CD4-positive, alpha-beta T cell treated with Interleukin-21 for 1 hour (primary cell): ENCODE measurements around the gene AP3B2.
"Not testable (repeated sequence)": the region's sequence is repeated elsewhere in the genome, so short reads cannot be mapped to it uniquely, and the experiment has no call there.

ENCODE experiments used
- DNase-seq: peaks from one replicate; pipeline ENCODE4 v3.0.0-alpha.2; 2020

Gene AP3B2, protein sequence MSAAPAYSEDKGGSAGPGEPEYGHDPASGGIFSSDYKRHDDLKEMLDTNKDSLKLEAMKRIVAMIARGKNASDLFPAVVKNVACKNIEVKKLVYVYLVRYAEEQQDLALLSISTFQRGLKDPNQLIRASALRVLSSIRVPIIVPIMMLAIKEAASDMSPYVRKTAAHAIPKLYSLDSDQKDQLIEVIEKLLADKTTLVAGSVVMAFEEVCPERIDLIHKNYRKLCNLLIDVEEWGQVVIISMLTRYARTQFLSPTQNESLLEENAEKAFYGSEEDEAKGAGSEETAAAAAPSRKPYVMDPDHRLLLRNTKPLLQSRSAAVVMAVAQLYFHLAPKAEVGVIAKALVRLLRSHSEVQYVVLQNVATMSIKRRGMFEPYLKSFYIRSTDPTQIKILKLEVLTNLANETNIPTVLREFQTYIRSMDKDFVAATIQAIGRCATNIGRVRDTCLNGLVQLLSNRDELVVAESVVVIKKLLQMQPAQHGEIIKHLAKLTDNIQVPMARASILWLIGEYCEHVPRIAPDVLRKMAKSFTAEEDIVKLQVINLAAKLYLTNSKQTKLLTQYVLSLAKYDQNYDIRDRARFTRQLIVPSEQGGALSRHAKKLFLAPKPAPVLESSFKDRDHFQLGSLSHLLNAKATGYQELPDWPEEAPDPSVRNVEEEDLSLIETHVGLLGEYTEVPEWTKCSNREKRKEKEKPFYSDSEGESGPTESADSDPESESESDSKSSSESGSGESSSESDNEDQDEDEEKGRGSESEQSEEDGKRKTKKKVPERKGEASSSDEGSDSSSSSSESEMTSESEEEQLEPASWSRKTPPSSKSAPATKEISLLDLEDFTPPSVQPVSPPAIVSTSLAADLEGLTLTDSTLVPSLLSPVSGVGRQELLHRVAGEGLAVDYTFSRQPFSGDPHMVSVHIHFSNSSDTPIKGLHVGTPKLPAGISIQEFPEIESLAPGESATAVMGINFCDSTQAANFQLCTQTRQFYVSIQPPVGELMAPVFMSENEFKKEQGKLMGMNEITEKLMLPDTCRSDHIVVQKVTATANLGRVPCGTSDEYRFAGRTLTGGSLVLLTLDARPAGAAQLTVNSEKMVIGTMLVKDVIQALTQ

DNA sequence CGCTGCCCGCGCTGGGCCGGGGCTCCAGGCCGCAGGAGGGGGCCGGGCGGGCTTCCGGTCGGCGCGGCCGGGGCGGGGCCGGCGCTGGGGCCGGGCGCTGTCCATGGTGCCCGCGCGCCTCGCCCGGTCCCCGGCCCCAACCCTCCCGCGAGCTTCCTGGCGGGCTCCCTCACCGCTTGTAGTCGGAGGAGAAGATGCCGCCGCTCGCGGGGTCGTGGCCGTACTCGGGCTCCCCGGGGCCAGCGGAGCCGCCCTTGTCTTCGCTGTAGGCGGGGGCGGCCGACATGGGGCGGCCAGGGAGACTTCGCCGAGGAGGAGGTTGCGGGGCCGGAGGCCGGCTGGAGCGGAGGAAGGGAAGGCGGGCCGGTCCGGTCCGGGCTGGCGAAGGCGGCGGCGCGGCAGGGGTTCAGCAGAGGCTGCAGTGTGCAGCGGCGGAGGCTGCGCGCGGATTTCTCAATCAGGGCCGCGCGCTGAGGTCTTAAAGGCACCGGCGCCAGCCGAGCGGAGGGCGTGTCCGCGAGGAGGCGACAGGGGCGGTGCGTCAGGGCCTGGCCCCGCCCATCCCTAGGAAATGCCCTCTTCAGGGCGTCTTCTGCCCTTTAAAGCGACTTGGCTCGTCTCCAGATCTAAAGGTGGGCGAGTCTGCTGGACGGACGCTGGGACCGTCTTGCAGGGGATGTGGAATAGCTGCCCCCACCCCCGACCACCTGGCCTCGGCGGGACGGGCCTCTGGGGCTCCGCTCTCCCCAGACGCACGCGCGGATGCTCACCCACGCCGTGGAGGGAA, at the start of gene AP3B2:
Gene AP3B2, minus strand, starts transcription at position 455 of the 787 bp plus-strand sequence. Its CDS starts 169 bp downstream, at position 286.
- peak; percentile 70 for DNase-seq

DNA sequence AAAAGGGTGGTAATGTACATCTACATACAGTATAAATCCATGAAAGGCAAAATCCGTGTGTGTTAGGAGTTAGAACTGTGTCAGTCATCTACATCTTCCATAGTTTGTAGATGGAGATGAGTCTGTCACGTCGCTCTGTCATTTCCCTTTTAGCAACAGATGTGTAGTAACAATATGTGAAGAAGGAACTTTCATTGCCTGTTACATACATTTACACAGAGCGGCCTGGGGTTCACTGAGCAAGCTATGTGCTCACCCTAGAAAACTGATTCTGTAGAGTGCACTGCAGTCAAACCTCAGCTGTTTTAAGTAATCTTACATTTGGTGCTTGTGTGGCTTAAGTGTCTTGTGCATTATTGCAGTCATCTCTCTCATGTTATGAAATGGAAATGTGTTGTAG, 41.6 kb upstream of the AP3B2 start:
- DNase-seq: peak; percentile 4

DNA sequence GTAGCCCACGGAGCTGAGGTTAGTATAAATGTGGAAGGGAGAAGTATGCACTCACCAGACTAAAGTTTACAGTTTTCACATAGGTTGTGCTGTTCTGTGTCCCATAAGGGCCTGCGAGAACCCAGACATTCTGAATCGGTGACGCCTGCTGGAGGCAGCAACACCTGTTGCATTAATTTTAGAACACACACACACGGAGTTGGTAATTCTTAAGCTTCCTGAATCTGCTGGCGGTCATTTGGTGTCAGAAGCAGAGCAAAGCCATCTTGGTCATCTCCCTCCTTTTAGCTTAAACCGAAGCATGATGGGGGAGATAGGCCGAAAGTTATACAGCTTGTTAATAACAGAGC, 41.1 kb upstream of the AP3B2 start:
- DNase-seq: peak; percentile 16

DNA sequence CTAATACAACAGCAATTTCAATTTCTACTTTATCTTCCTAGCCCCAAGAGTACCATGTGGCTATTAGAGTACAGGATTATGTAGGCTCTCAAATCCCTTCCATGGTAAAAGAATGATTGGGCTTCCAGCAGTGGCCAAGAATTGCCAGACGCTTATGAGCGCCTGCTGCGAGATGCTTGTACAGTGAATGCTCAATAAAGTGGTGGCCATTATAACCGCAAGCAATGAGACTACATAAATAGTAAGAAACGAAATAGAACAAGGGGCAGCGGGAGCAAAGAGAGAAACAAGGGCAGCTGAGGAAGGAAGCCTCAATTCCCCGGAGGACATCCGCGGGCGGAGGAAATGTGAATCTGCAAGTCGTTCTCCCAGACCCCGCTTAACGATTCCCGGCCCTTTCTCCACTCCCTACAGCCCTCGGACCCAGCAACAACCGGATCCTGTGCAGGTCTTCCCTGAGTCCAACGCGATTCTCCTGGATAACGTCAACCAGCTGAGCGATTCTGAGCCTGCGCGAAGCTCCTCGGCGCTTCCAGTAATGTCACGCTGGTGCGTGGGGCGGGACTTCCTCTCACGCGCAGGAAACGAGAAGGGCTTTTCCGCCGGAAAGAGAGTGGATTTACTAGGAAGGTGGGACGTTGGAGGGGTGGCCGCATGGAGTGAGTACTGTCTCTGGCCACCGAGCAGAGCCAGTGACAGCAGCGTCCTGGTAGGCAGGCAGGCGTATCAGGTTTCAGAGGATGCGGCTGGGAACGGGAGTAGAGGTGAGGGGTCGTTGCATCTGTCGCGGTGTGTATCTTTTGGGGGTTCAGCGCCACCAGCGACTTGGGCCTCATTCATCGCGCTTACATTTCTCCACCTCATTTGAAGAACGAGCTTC, 40.5 kb upstream of the AP3B2 start:
- DNase-seq: peak; percentile 85

DNA sequence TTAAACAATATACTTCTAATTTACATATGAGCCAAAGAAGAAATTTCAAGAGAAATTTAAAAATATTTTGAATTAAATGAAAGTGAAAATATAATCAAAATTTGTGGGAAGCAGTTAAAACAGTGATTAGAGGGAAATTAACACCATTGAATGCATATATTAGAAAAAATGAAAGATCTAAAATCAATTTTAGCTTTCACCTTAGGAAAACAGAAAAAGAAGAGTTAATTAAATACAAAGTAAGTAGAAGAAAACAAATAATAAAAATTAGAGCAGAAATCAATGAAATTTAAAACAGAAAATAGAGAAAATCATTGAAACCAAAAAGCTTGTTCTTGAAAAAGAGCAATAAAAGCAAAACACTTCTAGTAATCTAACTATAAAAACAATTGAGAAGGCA, 38.6 kb upstream of the AP3B2 start:
- no peak for DNase-seq

DNA sequence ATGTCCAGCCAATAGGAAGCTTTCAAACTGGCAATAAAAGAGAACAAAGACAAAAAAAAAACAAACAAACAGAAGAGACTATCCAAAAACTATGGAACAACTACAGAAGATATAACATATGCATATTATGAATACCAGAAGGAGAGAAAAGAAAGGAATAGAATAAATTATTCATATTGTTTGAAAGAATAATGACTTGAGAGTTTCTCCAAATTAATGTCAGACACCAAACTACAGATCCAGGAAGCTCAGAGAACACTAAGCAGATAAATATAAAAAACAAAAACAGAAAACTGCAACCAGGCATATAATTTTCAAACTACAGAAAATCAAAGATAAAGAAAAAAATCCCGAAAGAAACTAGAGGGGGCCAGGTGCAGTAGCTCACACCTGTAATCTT, 34.1 kb upstream of the AP3B2 start:
- no peak for DNase-seq

DNA sequence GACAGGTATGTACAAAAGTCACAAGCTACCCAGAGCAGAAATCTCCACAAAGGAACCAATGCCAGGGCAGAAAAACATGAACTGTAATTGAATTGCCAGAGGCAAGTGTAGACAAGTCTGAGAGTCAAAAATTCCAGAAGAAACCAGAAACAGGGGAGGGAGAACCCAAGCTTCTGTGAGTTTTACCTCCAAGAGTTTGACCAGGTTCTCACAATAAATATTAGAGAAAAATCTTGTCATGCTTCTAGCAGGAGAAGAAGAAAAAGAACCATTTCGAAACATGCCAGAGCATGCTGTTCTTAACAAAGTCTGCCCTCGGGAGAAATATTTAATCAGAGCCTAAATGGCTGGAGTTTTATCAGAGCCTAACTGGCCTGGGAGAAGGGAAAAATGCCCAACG, 32.5 kb upstream of the AP3B2 start:
- DNase-seq: no peak

DNA sequence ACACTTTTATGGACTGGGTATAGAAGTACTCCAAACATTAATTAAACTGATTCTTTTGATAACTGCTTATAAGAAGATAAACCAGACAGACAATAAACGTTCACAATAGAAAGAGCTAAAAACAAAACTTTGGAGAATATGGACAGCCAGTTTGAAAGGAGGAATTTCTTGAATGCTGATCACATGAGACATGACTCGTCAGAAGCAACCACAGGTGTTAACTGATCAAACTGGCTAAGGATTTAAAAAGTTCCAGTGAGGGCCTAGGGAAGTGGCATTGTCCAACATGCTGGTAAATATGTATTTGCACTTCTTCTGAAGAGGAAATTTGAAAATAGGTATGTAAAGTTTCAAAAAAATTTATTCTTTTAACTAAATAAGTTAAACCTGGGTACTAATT, 29.4 kb upstream of the AP3B2 start:
- no peak for DNase-seq

DNA sequence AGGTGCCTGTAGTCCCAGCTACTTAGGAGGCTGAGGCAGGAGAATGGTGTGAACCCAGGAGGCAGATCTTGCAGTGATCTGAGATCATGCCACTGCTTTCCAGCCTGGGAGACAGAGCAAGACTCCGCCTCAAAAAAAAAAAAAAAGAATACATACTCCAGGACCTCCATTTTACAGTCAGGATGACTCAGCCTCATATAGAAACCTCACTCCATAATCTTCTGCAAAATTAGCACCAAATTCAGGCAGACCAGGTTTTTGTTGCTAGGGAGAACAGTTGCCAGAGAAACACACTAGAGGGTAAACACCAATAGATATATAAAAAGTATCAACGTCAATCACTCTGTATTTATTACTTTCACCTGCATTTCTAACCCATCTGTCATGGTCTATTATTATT, 28.3 kb upstream of the AP3B2 start:
- no peak for DNase-seq

DNA sequence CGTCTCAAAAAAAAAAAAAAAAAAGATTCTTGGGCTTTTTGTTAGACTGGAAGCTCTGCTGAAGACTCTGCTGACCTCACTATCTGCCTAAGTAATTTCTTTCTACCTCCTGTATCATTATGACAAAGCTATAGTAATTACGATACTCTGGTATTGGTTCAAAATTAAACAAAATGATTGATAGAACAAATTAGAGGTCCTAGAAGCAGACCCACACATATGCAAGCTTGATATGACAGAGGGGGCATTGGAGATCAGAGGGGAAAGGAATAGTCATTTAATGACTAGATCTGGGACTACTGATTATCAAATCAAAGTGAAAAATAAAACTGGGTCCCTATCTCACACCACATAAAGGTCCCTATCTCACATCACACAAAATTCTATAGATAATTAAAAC, 21.9 kb upstream of the AP3B2 start:
- DNase-seq: no peak

DNA sequence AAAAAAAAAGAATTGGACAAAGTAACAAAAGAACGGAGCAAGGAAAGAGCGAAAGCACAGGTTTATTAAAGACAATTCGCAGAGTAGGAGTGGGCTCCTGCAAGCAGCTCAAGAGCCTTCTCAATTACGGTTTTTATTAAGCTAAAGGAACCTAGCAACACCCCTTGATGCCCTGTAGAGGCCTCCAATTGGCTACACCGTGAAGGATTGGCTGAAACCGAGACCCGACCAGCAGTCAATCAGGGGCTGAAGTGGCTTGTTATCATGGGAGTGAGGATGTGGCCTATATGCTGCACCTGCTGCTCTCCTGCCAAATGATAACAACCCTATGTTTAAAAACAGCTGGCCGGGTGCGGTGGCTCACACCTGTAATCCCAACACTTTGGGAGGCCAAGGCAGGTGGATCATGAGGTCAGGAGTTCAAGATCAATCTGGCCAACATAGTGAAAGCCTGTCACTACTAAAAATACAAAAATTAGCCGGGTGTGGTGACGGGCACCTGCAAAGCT, 20.4 kb upstream of the AP3B2 start:
- no peak for DNase-seq

DNA sequence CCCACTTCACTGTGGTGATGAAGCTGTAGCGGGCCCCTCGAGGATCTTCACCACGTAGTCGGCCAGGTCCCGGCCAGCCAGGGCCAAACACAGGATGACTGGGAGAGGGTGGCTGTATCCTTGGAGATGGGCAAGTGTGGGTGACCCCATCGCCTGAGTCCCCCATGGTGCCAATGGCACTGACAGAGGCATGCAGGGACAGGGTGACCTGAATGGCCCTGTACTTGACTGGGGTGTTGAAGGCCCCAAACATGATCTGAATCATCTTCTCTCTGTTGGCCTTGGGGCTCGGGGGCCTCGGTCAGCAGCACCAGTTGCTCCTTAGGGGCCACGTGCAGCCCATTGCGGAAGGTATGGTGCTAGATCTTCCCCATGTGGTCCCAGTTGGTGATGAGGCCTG, 17.1 kb upstream of the AP3B2 start:
- DNase-seq: no peak

DNA sequence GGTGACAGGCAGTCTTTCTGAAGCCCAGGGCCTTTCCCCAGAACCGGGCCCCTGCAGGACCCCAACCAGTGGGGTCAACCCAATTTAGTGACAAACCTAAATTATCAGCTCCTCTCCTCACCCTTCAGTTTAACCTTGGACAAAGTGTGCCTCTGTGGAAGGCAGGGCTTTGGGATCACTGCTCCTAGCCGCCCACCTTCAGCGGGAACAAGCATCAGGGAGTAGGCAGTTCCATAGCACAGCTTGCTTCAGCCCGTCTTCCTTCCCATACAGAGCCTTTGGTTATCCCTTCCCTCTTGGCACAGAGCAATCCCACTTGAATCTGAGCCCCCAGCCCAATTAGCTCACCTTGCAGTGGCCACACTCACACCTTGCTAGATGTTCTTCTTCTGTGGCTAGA, 5.3 kb upstream of the AP3B2 start:
- no peak for DNase-seq

DNA sequence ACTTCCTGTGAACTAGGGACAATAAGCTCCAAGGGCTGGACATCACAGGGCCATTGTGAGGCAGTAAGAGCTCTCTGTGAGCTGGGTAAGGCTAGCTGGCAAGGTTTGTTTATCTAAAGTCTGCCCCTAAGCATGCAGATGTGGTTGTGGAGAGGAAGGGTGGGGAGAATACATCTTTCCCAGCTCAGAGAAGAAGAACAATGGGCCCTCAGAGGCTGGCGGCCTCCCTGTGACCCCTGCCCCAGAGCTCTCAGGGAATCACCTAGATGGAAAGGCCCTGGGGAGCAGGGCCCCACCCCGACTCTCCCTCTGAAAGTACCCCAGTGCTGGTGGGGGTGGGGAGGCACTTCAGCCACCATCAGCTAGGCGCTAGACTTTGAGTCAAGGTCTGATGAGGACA, 4.3 kb upstream of the AP3B2 start:
- DNase-seq: no peak

DNA sequence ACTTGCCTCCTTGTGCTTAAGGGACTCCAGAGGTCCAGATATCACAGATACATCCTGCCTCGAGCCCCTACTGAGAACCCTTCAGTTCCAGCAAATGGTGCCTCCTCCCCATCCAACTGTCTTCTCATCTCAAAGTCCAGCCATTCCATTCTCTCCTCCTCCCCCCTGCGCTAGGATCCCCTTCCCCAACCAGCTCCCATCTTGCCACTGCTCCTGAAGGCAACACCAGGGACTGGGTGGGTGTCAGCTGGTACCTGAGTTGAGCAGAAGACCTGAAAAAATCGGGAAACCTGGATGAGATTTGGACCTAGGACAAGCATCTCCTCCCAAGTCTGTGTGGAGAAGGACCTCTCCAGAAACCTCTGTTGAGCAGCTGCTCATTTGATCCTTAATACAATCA, 2.4 kb upstream of the AP3B2 start:
- no peak for DNase-seq

DNA sequence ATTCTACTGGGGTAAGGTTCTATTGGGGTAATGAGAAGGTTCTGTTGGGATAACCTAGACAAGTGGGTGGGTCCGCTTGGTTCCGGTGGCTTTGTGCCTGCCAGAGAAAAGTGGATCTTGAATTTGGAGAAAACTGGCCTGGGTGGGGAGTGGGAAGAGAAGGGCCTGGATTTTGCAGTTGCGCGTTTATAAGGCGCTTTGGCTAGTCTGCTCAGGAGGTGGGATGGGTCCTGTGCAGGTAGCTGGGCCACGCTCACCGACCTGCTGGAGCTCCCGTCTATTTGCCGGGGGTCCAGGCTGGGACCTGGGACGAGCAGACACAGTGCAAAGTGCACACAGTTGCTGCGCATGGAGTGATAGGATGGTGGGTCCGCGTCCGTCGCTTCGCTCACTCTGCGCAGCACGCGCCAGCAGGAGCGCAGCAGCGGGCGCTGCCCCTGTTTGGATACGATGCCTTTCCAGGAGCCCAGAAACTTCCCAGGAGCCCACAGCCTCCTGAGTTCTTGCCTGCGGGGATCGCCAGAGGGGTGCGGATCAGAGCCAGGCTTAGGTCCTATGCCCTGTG, 1.3 kb upstream of the AP3B2 start:
- no peak for DNase-seq

DNA sequence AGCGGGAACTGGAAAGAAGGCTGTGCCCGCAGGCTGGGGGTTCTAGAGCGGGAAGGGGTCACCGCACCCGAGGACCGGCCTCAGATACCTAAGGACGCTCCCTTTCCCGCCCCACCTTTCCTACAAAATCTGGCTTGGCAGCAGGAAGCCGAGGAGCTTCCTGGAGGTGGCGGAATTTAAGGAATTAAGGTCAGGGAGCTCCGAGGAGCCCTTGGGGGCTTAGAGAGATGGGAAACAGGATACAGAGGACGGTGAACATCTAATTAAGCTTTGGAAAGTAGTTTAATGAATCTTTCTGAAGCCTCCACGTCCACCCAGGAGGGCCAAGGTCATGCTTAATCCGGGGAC, 507 bp upstream of the AP3B2 start:
- no peak for DNase-seq

DNA sequence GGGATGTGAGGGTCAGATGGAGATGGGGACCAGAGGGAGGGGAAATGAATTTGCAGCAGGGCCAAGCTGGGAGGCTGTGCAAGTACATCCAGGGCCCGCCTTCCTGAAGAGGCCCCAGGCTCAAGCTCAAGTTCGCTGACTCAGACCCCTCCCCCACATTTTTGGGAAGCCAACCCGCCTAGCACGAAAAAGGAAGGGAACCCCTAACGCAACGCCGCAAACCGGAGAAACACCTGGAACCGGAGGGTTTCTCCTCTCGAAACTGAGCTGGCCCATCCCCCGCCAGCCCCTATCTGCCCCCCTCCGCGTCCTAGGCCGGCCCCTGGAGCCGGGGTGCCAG, 624 bp downstream of the AP3B2 start:
- DNase-seq: no peak

DNA sequence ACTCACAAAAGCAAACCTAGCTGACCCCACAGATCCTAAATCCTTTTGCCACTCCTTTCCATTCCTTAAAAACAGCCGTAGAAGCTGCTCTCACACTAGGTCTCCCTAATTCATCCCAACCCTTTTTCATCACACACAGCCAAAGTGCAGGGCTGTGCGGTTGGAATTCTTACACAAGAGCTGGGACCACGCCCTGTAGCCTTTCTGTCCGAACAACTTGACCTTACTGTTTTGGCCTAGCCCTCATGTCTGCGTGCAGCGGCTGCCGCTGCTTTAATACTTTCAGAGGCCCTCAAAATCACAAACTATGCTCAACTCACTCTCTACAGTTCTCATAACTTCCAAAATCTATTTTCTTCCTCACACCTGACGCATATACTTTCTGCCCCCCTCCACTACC, 3.8 kb downstream of the AP3B2 start:
- not testable (repeated sequence) for DNase-seq

DNA sequence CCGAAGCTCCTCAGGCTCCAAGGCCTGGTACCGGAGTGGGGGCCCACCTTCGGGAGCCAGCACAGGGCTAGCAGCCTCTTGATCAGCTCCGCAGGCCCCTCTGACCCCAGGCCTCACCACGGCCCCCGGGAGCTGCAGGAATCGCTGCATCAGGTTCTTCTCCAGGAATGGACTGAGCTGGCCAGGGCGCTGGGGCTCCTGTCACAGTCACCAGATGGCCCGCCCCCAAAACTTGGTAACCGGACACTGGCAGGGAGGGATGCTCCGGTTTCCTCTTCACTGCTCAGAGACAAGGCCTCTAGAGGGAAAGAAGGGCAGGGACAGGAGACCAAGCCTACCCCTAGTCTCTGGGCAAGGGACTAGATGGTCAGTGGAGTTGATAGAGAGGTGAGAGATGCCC, 9.9 kb downstream of the AP3B2 start:
- no peak for DNase-seq

DNA sequence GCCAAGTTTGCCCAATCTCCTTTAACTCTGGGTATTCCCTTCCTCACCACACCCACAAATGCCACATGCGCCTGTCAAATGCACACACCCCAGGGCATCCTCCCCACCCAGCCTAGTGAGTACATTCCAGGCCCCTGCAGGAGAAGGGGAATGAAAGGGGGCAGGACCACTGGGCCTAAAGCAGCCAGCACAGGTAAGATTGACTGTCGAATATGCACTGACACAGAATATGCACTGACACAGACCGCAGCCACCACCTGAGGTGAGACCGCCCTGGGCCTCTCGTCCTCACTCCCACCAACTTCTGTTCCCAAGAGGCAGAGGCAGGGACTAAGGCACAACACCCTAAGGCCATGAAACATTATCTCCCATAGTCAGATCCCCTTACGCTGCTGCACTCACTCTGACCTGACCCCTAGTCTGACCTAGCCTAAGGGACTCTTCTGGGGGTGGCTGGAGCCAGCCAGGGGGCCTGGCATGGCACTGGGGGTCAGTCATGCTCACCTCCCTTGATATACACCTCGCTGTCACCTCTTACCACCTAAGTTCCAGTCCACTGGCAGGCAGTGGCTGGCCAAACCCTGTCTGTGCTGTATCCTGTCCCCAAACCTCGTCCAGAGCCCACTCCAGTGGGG, 10.8 kb downstream of the AP3B2 start:
- no peak for DNase-seq
